H1 (cell line): ENCODE results near the gene CD38. TPM values are rescaled to one million over a fixed set of nuclear protein-coding genes. Genes with fewer than 3 reads are reported as not detected.

Source experiments
- SP2 ChIP-seq: IDR thresholded peaks from 2 replicates; pipeline ENCODE4 v1.6.1; 2012; ENCODE audit warnings: mild to moderate bottlenecking, low read length, inconsistent platforms
- polyA plus RNA-seq, 7 experiments: library from polyadenylated mRNA; depleted of rRNA in 3 of 7; stranded (reverse) in 5 of 7; unstranded in 2 of 7; fragments of >200 nt in 5 of 7; fragments of 200-250 nt in 2 of 7; gene quantifications; 1 replicate in 5 of 7; 2 replicates in 1 of 7; 4 replicates in 1 of 7; pipeline versions ENCODE4 v1.2.1 to v1.2.3, GENCODE V29; 2011 to 2013; ENCODE audit warnings: missing spikeins in 2 of 7, mixed read lengths in 2 of 7
- total RNA-seq: library from RNA; stranded (reverse); fragmentation: NEBNext Ultra II Directional; extraction: Animal tissue kit (Norgen Biotek cat#: 25700); gene quantifications from 2 replicates; pipeline ENCODE4 v1.2.1, GENCODE V29; 2021

CD38 gene
- total and polyA plus RNA-seq, 2 of the 8 experiments (the other 6 are each of a cell fraction or from before 2014, with no cell fraction given): 0.14 to 0.24 TPM

GRCh38 chr4:15901007-15901406 is 122.9 kb downstream of the CD38 start (continued):
- no peak for TF ChIP-seq SP2
